Natural killer cell (primary cell): ENCODE results near the gene FKBP6. TPM values are rescaled to one million over a fixed set of nuclear protein-coding genes. Genes with fewer than 3 reads are reported as not detected.
A peak's percentile ranks its signal among the peaks of the same experiment; 100 is the strongest.
"Not testable (repeated sequence)": the region's sequence is repeated elsewhere in the genome, so short reads cannot be mapped to it uniquely, and the experiment has no call there.

Source experiments
- ATAC-seq, 3 donors: fragments of 150-1000 bp in 2 of 3; fragments of 200-7000 bp in 1 of 3; cut with Tn5 transposase; 1 replicate in 1 of 3; 2 replicates in 2 of 3; pipeline ENCODE4 v1.10.0; 2021; ENCODE audit warnings: mild to moderate bottlenecking in 2 of 3, moderate library complexity in 2 of 3
- DNase-seq, 2 donors: peaks; one replicate each; pipeline versions ENCODE4 v3.0.0 to v3.0.0-alpha.2; 2013 to 2021; ENCODE audit warnings: mixed read lengths in 1 of 2
- H3K27ac ChIP-seq: one replicate; pipeline ENCODE4 v1.5.1; 2013; ENCODE audit warnings: mild to moderate bottlenecking, low read length
- H3K27me3 ChIP-seq: one replicate; pipeline ENCODE4 v1.6.1; 2013; ENCODE audit warnings: low read length; ENCODE audit not compliant: control insufficient read depth, insufficient read depth
- H3K36me3 ChIP-seq: one replicate; pipeline ENCODE4 v1.6.1; 2013; ENCODE audit warnings: low read length; ENCODE audit not compliant: control insufficient read depth, insufficient read depth
- H3K4me1 ChIP-seq: one replicate; pipeline ENCODE4 v1.6.1; 2013; ENCODE audit warnings: low read length; ENCODE audit not compliant: control insufficient read depth, insufficient read depth
- H3K4me3 ChIP-seq: one replicate; pipeline ENCODE4 v1.5.1; 2013; ENCODE audit warnings: low read length
- H3K9me3 ChIP-seq: one replicate; pipeline ENCODE4 v1.6.1; 2013; ENCODE audit warnings: low read length; ENCODE audit not compliant: control insufficient read depth, insufficient read depth
- H3K27ac Mint-ChIP-seq, 2 donors: one replicate each; pipeline ENCODE4 v1.8.0; 2022; ENCODE audit warnings: mild to moderate bottlenecking in 2 of 2, mixed read lengths in 2 of 2, moderate library complexity in 1 of 2
- H3K27me3 Mint-ChIP-seq, 2 donors: one replicate each; pipeline ENCODE4 v1.8.0; 2022; ENCODE audit warnings: low read depth in 2 of 2, mixed read lengths in 2 of 2
- H3K36me3 Mint-ChIP-seq: one replicate; pipeline ENCODE4 v1.8.0; 2022; ENCODE audit warnings: mixed read lengths
- H3K4me1 Mint-ChIP-seq, 2 donors: one replicate each; pipeline ENCODE4 v1.8.0; 2022; ENCODE audit warnings: mixed read lengths in 2 of 2
- H3K4me3 Mint-ChIP-seq: one replicate; pipeline ENCODE4 v1.8.0; 2022; ENCODE audit warnings: mild to moderate bottlenecking, moderate library complexity, mixed read lengths
- H3K9me3 Mint-ChIP-seq, 2 donors: one replicate each; pipeline ENCODE4 v1.8.0; 2022; ENCODE audit warnings: mixed read lengths in 2 of 2
- CTCF ChIP-seq: fragments of 200-600 bp; IDR thresholded peaks from one replicate; pipeline ENCODE4 v1.8.0; 2022; ENCODE audit warnings: antibody characterized with exemption
- WGBS: methylation state at CpG from one replicate; pipeline ENCODE4 v1.1.7; 2013; ENCODE audit warnings: missing lambda C conversion rate; ENCODE audit not compliant: insufficient coverage; 5-methylcytosine and 5-hydroxymethylcytosine counted together
- intact Hi-C: fragments of 100-400 bp; cut with micrococcal nuclease; formaldehyde crosslinking; loops from one replicate; pipeline ENCODE4 v1.14.2; 2022
- total RNA-seq, 4 donors: library from RNA; stranded (reverse); fragments of 120-200 nt in 1 of 4; gene quantifications; one replicate each; pipeline versions ENCODE4 v1.2.3 to v1.2.4, GENCODE V29; 2013 to 2022

FKBP6 gene
- total RNA-seq, 3 donors from 2014 or later (not counting 1 experiment from before 2014, with no cell fraction given): not detected

- not testable (repeated sequence) for H3K27me3 ChIP-seq, H3K36me3 ChIP-seq, H3K27me3 Mint-ChIP-seq, H3K9me3 ChIP-seq, DNase-seq, H3K27ac ChIP-seq, H3K36me3 Mint-ChIP-seq, H3K9me3 Mint-ChIP-seq, ATAC-seq
- Mint-ChIP-seq H3K4me3 (peak overlapping the region; percentile 74), H3K4me1 (peaks cover 9 to 11% of the 10 kb centered on the region in 2 donors), H3K27ac (peak overlapping the region in 1 of 2 donors; percentile 70)
- Histone ChIP-seq H3K4me1 (peaks cover 13% of the 10 kb centered on the region), H3K4me3 (peak overlapping the region; percentile 13)
- 58% methylated on average over 2 of the region's 5 CpGs for WGBS
- intact Hi-C loops: loop anchor here (2.0 kb wide), 1 partner anchor 127 kb away; no protein-coding TSS in a partner anchor
Measured at GRCh38 chr7:73323434-73324080, 4.4 kb upstream of the FKBP6 start.

- ATAC-seq (peak; percentile 67 to 93 (median 91)), DNase-seq (peak; percentile 24 to 74)
- 14% methylated on average over 26 of the region's 31 CpGs for WGBS
- not testable (repeated sequence) for H3K36me3 Mint-ChIP-seq, H3K27me3 ChIP-seq, H3K27me3 Mint-ChIP-seq, H3K9me3 ChIP-seq, H3K9me3 Mint-ChIP-seq, H3K36me3 ChIP-seq, H3K27ac ChIP-seq
- Mint-ChIP-seq H3K4me1 (peaks cover 9 to 11% of the 10 kb centered on the region in 2 donors), H3K27ac (peak overlapping the region in 1 of 2 donors; percentile 70), H3K4me3 (peak overlapping the region; percentile 74)
- peaks cover 13% of the 10 kb centered on the region for H3K4me1 ChIP-seq
- intact Hi-C loops: loop anchor here (2.0 kb wide), 1 partner anchor 127 kb away; no protein-coding TSS in a partner anchor
- peak; percentile 50 for TF ChIP-seq CTCF
- peak overlapping the region; percentile 13 for H3K4me3 ChIP-seq
Measured at GRCh38 chr7:73324081-73324845, 3.7 kb upstream of the FKBP6 start.

GRCh38 chr7:73325424-73325823 lies 2.5 kb upstream of the FKBP6 start:
- not testable (repeated sequence) for H3K36me3 ChIP-seq, H3K4me3 Mint-ChIP-seq, H3K9me3 ChIP-seq, H3K9me3 Mint-ChIP-seq, DNase-seq, H3K4me3 ChIP-seq, H3K27ac Mint-ChIP-seq, H3K27me3 ChIP-seq, H3K27ac ChIP-seq, H3K36me3 Mint-ChIP-seq, ATAC-seq
- intact Hi-C loops: loop anchor here (2.0 kb wide), 1 partner anchor 125 kb away; no protein-coding TSS in a partner anchor
- 94% methylated on average over 5 of the region's 6 CpGs for WGBS
- peaks cover 13% of the 10 kb centered on the region for H3K4me1 ChIP-seq
- Mint-ChIP-seq H3K27me3 (peaks cover 0 to 13% of the 10 kb centered on the region in 2 donors), H3K4me1 (peaks cover 9 to 11% of the 10 kb centered on the region in 2 donors)

- H3K27me3 ChIP-seq, intact Hi-C loops, H3K27ac ChIP-seq, H3K36me3 ChIP-seq, H3K27ac Mint-ChIP-seq, H3K9me3 ChIP-seq, H3K4me3 Mint-ChIP-seq, ATAC-seq, H3K9me3 Mint-ChIP-seq, DNase-seq, H3K4me3 ChIP-seq, H3K36me3 Mint-ChIP-seq: not testable (repeated sequence)
- peaks cover 13% of the 10 kb centered on the region for H3K4me1 ChIP-seq
- WGBS: 90% methylated on average over 6 of the region's 13 CpGs
- Mint-ChIP-seq H3K4me1 (peaks cover 9 to 11% of the 10 kb centered on the region in 2 donors), H3K27me3 (peaks cover 0 to 12% of the 10 kb centered on the region in 2 donors)
Measured at GRCh38 chr7:73327449-73327848, 512 bp upstream of the FKBP6 start.
